Mesothelial cell of epicardium (in vitro differentiated cells): ENCODE data around the gene MYO1D. TPM values are rescaled to one million over a fixed set of nuclear protein-coding genes. Genes with fewer than 3 reads are reported as not detected.

Experiments used
- DNase-seq, 2 experiments: peaks; one replicate each; pipeline ENCODE4 v3.0.0; 2021; ENCODE audit warnings: low spot score in 2 of 2; ENCODE audit not compliant: unreplicated experiment in 2 of 2
- H3K27ac Mint-ChIP-seq: 2 replicates; pipeline ENCODE4 v1.8.0; 2021; ENCODE audit warnings: mixed read lengths
- H3K27me3 Mint-ChIP-seq: 2 replicates; pipeline ENCODE4 v1.8.0; 2021; ENCODE audit warnings: low read depth, mixed read lengths
- H3K36me3 Mint-ChIP-seq: 2 replicates; pipeline ENCODE4 v1.8.0; 2021; ENCODE audit warnings: mixed read lengths
- H3K4me1 Mint-ChIP-seq: 2 replicates; pipeline ENCODE4 v1.8.0; 2021; ENCODE audit warnings: mixed read lengths
- H3K4me3 Mint-ChIP-seq: 2 replicates; pipeline ENCODE4 v1.8.0; 2021; ENCODE audit warnings: mild to moderate bottlenecking, moderate library complexity, mixed read lengths
- H3K9me3 Mint-ChIP-seq: 2 replicates; pipeline ENCODE4 v1.8.0; 2021; ENCODE audit warnings: mixed read lengths
- total RNA-seq: library from RNA; stranded (reverse); gene quantifications from 3 replicates; pipeline ENCODE4 v1.2.1, GENCODE V29; 2021
- TF ChIP-seq, protein P1 (sequence below): fragments of 200-600 bp; sonication (generic); IDR thresholded peaks from one replicate; pipeline ENCODE4 v1.5.0; 2021; ENCODE audit warnings: antibody characterized with exemption; ENCODE audit not compliant: unreplicated experiment

The MYO1D gene
- total RNA-seq, 1 donor from 2014 or later: 48.6 TPM

DNA sequence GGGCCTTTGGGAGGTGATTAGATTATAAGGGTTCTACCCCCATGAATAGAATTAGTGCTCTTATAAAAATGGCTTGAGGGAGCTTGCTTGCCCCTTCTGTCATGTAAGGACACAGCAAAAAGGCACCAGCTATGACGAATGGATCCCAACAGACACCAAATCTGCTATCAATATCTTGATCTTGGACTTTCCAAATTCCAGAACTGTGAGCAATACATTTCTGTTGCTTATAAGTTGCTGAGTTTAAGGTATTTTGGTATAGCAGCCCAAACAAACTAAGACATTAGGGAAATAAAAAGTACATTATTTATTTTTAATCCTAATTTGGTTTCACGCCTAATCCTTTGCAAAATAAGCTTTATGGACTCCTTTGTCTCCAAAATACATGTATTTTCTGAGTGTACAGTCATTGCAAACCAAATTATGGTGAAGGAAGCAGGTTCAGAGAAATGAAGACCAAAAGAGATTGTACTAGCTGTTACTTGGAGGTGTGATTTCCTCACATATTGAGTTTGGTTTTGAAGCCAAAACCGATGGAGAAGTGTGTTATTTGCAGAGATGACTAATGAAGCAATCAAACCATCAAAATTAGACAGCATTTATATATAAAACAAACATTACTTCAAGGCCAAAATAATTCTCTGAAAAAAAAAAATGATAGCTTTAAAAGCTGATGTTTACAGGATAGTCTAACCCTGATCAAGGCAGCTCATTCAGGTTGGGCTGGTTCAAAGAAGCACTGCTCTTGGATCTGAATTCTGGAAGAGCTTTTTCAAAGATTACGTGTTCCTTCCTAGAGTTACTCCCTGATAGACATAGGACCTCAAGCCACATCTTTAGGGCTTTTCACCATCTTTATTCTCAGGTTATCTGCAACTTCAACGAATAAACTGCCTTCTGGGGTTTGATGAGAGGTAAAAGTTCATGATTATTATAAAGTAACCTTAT is 71.6 kb downstream of the MYO1D start:
- TF ChIP-seq, protein P1, sequence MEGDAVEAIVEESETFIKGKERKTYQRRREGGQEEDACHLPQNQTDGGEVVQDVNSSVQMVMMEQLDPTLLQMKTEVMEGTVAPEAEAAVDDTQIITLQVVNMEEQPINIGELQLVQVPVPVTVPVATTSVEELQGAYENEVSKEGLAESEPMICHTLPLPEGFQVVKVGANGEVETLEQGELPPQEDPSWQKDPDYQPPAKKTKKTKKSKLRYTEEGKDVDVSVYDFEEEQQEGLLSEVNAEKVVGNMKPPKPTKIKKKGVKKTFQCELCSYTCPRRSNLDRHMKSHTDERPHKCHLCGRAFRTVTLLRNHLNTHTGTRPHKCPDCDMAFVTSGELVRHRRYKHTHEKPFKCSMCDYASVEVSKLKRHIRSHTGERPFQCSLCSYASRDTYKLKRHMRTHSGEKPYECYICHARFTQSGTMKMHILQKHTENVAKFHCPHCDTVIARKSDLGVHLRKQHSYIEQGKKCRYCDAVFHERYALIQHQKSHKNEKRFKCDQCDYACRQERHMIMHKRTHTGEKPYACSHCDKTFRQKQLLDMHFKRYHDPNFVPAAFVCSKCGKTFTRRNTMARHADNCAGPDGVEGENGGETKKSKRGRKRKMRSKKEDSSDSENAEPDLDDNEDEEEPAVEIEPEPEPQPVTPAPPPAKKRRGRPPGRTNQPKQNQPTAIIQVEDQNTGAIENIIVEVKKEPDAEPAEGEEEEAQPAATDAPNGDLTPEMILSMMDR: no peak
- Mint-ChIP-seq H3K36me3 (no peaks in the 10 kb centered on the region), H3K9me3 (no peaks in the 10 kb centered on the region), H3K4me3 (no peak overlapping the region), H3K27ac (peak overlapping the region; percentile 22), H3K27me3 (no peaks in the 10 kb centered on the region), H3K4me1 (peaks cover 1% of the 10 kb centered on the region)
- no peak for DNase-seq

DNA sequence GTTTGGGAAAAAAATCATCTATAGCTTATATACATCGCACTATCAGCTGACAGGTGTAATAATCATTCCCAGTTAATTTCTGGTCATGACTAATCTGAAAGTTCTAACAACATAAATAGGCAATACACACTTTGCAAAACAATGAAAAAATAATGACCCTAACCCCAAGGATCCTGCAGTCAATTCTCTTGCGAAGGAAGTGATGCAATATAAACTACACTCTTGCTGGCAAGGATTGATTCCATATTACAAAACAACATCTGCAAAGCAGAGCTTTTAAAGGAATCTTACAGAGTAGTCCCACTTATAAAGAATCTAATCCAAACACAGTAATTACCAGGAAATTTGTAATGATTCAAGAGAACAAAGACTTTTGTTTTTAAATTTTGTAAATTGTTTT is 73.4 kb downstream of the MYO1D start:
- DNase-seq: no peak
- H3K36me3 Mint-ChIP-seq: no peaks in the 10 kb centered on the region

DNA sequence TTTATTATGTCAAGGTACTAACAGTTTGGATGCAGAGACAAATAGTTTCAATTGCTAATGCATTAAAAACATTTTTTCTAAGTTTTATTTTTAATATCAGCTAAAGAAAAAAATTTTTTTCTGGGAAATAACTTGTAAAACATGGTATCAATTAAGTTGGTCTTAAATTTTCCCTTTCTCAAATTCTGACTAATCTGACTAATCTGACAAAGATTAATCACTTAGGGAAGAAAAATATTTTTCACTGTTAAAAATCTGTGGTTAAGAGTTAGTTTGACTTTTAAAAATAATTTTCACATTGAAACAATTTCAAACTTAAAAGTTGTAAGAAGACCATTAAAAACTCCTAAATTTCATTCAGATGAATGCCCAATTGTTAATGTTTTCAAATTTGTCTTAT is 74.6 kb downstream of the MYO1D start:
- no peaks in the 10 kb centered on the region for H3K9me3 Mint-ChIP-seq
- TF ChIP-seq, protein P1: no peak

More for the DNA sequence above, 73.4 kb downstream of the MYO1D start:
- Mint-ChIP-seq H3K9me3 (no peaks in the 10 kb centered on the region), H3K4me3 (no peak overlapping the region), H3K4me1 (peaks cover 1% of the 10 kb centered on the region), H3K27me3 (no peaks in the 10 kb centered on the region), H3K27ac (no peak overlapping the region)
- TF ChIP-seq, protein P1: no peak

DNA sequence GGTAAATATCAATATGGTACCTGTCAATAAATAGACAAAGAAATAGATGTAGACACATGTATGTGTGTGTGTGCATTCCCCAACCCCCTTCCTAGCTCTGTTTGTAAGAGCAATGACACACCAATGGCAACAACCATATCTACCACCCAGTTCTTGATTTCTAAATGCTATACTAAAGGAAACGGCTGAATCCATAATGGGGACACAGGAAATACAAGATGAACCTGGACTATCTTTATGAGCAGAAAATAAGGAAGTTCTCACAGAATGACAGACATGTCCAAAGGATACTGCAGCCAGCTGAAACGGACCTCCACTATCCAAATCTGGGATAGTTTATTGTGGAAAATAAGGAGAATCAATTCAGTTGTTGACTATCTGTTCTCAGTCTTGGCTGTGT is 75.3 kb downstream of the MYO1D start:
- H3K4me1 Mint-ChIP-seq: peaks cover 1% of the 10 kb centered on the region
- H3K27me3 Mint-ChIP-seq: no peaks in the 10 kb centered on the region
- H3K36me3 Mint-ChIP-seq: no peaks in the 10 kb centered on the region
- H3K27ac Mint-ChIP-seq: no peak overlapping the region
- H3K4me3 Mint-ChIP-seq: no peak overlapping the region
- DNase-seq: no peak
- TF ChIP-seq, protein P1: no peak
- H3K9me3 Mint-ChIP-seq: no peaks in the 10 kb centered on the region

More for the DNA sequence above, 74.6 kb downstream of the MYO1D start:
- no peak for DNase-seq
- peaks cover 1% of the 10 kb centered on the region for H3K4me1 Mint-ChIP-seq
- H3K36me3 Mint-ChIP-seq: no peaks in the 10 kb centered on the region
- H3K4me3 Mint-ChIP-seq: no peak overlapping the region
- no peak overlapping the region for H3K27ac Mint-ChIP-seq
- no peaks in the 10 kb centered on the region for H3K27me3 Mint-ChIP-seq

DNA sequence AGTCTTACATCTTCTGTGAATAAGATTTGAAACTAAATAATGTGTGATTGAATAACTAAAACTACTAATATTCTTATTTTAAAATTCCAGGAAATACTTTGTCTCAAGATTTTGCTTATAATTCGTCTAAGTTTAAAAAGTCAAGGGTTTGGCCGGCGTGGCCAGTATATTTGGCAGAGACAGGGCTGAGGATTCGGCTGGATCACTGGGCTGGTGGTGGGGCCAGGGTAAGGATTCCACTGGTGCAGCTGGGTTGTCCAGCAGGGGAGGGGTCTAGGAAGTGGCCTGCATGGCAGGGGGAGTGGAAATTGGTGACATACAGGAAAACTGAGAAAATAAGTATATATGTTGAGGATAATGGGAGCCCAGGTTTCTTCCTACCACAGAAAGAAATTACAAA is 75.7 kb downstream of the MYO1D start:
- no peak overlapping the region for H3K27ac Mint-ChIP-seq
- H3K4me1 Mint-ChIP-seq: peaks cover 1% of the 10 kb centered on the region
- no peak overlapping the region for H3K4me3 Mint-ChIP-seq
- no peak for DNase-seq
- no peaks in the 10 kb centered on the region for H3K27me3 Mint-ChIP-seq
- TF ChIP-seq, protein P1: no peak
- no peaks in the 10 kb centered on the region for H3K9me3 Mint-ChIP-seq
- H3K36me3 Mint-ChIP-seq: no peaks in the 10 kb centered on the region
